Measurements from ENCODE around the gene TLR8. TPM values are rescaled to one million over a fixed set of nuclear protein-coding genes. Genes with fewer than 3 reads are reported as not detected.

TLR8 gene
- total and polyA plus RNA-seq, 2 donors from 2014 or later, result 3.1 TPM; not detected in 1

DNA sequence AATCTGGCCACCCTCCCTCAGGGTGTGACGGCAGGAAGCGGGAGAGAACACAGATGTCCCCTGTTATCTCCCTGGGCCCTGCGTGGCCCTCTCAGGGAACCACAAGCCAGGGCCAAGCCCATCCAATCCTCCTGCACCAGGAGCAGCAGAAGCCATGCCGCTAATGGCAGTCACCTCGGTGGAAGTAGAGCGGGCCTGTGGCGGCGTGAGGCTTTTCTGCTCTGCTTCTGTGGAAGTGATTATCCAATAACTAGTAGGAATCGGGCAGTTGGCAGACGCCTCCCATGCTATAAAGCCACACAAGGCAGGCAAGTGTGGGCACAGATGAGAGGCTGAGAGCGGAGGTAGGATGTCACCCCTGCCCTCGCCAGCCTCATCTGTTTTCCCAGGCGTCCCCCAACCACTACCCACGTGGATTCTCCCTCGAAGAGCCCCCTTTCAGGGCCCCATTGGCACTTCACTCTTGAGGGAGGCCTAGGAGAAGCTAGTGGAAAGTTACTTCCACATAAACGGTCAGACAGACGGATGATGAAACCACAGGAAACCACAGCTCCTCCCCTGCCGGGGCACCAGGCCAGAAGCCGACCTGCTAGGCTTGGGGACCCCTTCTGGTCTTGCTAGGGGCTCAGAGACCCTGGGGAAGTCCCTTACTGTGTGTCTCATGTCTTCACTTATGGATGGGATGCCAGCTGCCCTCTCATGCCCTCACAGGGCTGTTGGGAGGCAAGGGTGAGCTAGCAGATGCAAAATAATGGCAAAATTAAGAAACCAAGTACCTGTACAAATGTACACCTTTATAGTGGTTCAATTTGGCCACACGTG lies 49.7 kb downstream of the TLR8 start:
- no peaks in the 10 kb centered on the region for H3K36me3 ChIP-seq (ENCODE audit: control insufficient read depth in 2 of 3, insufficient read depth in 3 of 3, low read length in 3 of 3)
- H3K9me3 ChIP-seq (ENCODE audit: control insufficient read depth in 2 of 3, insufficient read depth in 1 of 3, low read length in 3 of 3), result no peaks in the 10 kb centered on the region
- H3K4me3 ChIP-seq (ENCODE audit: low read length in 3 of 3), result no peak overlapping the region
- peaks cover 0 to 9% (median 0%) of the 10 kb centered on the region in 3 donors for H3K4me1 ChIP-seq (ENCODE audit: control insufficient read depth in 2 of 3, insufficient read depth in 2 of 3, low read depth in 1 of 3, low read length in 3 of 3)
- TF ChIP-seq, protein P1, sequence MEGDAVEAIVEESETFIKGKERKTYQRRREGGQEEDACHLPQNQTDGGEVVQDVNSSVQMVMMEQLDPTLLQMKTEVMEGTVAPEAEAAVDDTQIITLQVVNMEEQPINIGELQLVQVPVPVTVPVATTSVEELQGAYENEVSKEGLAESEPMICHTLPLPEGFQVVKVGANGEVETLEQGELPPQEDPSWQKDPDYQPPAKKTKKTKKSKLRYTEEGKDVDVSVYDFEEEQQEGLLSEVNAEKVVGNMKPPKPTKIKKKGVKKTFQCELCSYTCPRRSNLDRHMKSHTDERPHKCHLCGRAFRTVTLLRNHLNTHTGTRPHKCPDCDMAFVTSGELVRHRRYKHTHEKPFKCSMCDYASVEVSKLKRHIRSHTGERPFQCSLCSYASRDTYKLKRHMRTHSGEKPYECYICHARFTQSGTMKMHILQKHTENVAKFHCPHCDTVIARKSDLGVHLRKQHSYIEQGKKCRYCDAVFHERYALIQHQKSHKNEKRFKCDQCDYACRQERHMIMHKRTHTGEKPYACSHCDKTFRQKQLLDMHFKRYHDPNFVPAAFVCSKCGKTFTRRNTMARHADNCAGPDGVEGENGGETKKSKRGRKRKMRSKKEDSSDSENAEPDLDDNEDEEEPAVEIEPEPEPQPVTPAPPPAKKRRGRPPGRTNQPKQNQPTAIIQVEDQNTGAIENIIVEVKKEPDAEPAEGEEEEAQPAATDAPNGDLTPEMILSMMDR (IDR thresholded peaks at IDR 0.05; ENCODE audit: borderline replicate concordance, extremely low read depth, insufficient read depth), result no peak
- FAIRE-seq (no peak), DNase-seq (peak in 2 of 5 donors; percentile 55 to 77)
- intact Hi-C loops (cut with DNase I), result no loop called here
- no peak overlapping the region for H3K9ac ChIP-seq (ENCODE audit: low read length in 3 of 3)
- H3K27ac ChIP-seq (ENCODE audit: low read depth in 2 of 2, low read length in 2 of 2), result peak overlapping the region; percentile 63 to 81
- no peaks in the 10 kb centered on the region for H3K27me3 ChIP-seq (ENCODE audit: control insufficient read depth, insufficient read depth, low read length)

DNA sequence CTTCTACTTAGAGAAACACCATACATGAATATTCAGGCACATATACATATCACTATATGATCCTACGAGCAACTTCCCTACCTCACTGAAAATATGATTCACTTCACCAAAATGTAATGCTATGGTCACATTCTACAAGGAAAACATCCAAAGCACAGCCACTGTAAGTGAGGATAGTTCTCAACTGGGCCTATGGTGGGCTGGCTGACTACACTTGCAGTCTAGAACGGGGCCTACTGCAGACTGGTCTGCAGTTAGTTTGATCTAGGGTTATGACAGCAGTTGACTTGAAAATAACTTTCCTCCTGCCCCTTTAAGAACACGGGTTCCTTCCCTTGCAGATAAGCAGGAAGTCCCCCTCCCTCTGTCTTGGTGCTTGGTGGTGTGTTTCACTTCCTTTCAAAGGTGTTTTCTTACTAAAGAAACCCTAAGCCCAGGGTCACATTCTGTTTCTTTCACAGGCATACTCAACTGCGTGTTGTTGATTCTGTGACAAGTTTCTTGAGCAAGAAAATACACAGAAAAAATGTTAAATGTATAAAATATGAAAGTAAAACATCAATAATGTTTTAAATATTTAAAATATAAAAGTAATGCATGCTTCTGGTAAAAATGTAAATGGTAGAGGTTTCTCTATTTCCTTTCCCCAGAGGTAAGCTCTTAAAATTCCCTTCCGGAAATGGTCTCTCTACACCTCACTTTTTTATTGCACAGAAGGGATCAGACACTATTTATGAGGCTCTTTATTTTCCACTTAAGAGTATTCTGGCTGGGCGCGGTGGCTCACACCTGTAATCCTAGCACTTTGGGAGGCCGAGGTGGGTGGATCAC lies 50.5 kb downstream of the TLR8 start:
- peaks cover 0 to 9% (median 0%) of the 10 kb centered on the region in 3 donors for H3K4me1 ChIP-seq (ENCODE audit: control insufficient read depth in 2 of 3, insufficient read depth in 2 of 3, low read depth in 1 of 3, low read length in 3 of 3)
- H3K4me3 ChIP-seq (ENCODE audit: low read length in 3 of 3), result no peak overlapping the region
- no peaks in the 10 kb centered on the region for H3K36me3 ChIP-seq (ENCODE audit: control insufficient read depth in 2 of 3, insufficient read depth in 3 of 3, low read length in 3 of 3)
- TF ChIP-seq, protein P1 (IDR thresholded peaks at IDR 0.05; ENCODE audit: borderline replicate concordance, extremely low read depth, insufficient read depth), result no peak
- H3K27me3 ChIP-seq (ENCODE audit: control insufficient read depth, insufficient read depth, low read length), result no peaks in the 10 kb centered on the region
- peak; percentile 91 for FAIRE-seq
- DNase-seq, result peak in 2 of 5 donors; percentile 47 to 62
- no peak overlapping the region for H3K9ac ChIP-seq (ENCODE audit: low read length in 3 of 3)
- no peaks in the 10 kb centered on the region for H3K9me3 ChIP-seq (ENCODE audit: control insufficient read depth in 2 of 3, insufficient read depth in 1 of 3, low read length in 3 of 3)
- H3K27ac ChIP-seq (ENCODE audit: low read depth in 2 of 2, low read length in 2 of 2), result peak overlapping the region in 1 of 2 donors; percentile 81
- intact Hi-C loops (cut with DNase I), result no loop called here

DNA sequence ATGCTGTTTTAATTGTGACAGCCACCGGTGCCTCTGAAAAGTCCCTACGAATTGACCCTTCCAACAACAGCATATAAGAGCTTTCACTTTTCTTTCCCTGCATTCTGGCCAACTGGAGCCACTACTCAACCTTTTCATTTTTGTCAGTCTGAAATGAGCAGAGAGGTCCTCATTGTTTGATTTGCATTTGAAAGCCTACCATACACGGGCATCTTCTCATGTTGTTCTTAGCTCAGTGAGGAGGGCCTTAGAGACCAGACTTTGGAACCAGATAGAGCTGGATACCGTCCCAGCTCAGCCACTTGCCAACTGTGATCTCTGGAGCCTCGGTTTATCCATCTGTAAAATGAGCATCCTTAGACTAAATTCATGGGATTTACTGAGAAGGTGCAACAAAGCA lies 51.6 kb downstream of the TLR8 start:
- H3K27ac ChIP-seq (ENCODE audit: low read depth in 2 of 2, low read length in 2 of 2), result no peak overlapping the region
- TF ChIP-seq, protein P1 (IDR thresholded peaks at IDR 0.05; ENCODE audit: borderline replicate concordance, extremely low read depth, insufficient read depth), result no peak
- no peak for FAIRE-seq
- no peaks in the 10 kb centered on the region for H3K9me3 ChIP-seq (ENCODE audit: control insufficient read depth in 2 of 3, insufficient read depth in 1 of 3, low read length in 3 of 3)
- intact Hi-C loops (cut with DNase I), result no loop called here
- H3K4me3 ChIP-seq (ENCODE audit: low read length in 3 of 3), result no peak overlapping the region
- DNase-seq, result no peak
- H3K9ac ChIP-seq (ENCODE audit: low read length in 3 of 3), result no peak overlapping the region
- H3K27me3 ChIP-seq (ENCODE audit: control insufficient read depth, insufficient read depth, low read length), result no peaks in the 10 kb centered on the region
- H3K36me3 ChIP-seq (ENCODE audit: control insufficient read depth in 2 of 3, insufficient read depth in 3 of 3, low read length in 3 of 3), result no peaks in the 10 kb centered on the region
- peaks cover 0 to 9% (median 0%) of the 10 kb centered on the region in 3 donors for H3K4me1 ChIP-seq (ENCODE audit: control insufficient read depth in 2 of 3, insufficient read depth in 2 of 3, low read depth in 1 of 3, low read length in 3 of 3)
